NCI-H2227 (cell line): ENCODE results near the gene ALX4.

Source experiments
- DNase-seq: peaks from one replicate; lab custom pipeline; 2025; ENCODE audit not compliant: unreplicated experiment; lab: John Stamatoyannopoulos, UW

The ALX4 gene

GRCh38 chr11:44316659-44317240 is 6.8 kb upstream of the ALX4 start:
- DNase-seq: peak; percentile 49

GRCh38 chr11:44315947-44316658 is 6.2 kb upstream of the ALX4 start:
- DNase-seq: peak; percentile 61

- DNase-seq: no peak
Measured at GRCh38 chr11:44314733-44315132, 4.8 kb upstream of the ALX4 start.

- no peak for DNase-seq
Measured at GRCh38 chr11:44313761-44314489, 4.0 kb upstream of the ALX4 start.

GRCh38 chr11:44312876-44313275 is 2.9 kb upstream of the ALX4 start:
- no peak for DNase-seq

GRCh38 chr11:44311339-44312261 is 1.7 kb upstream of the ALX4 start:
- DNase-seq: no peak

GRCh38 chr11:44310463-44311272 is 729 bp upstream of the ALX4 start:
- peak; percentile 34 for DNase-seq

- no peak for DNase-seq
Measured at GRCh38 chr11:44310206-44310462, 195 bp upstream of the ALX4 start.

GRCh38 chr11:44308923-44309477 is 939 bp downstream of the ALX4 start:
- DNase-seq: peak; percentile 42

GRCh38 chr11:44308256-44308922 is 1.6 kb downstream of the ALX4 start:
- no peak for DNase-seq

- no peak for DNase-seq
Measured at GRCh38 chr11:44307340-44308099, 2.4 kb downstream of the ALX4 start.

GRCh38 chr11:44306918-44307244 is 3.1 kb downstream of the ALX4 start:
- DNase-seq: no peak

- DNase-seq: no peak
Measured at GRCh38 chr11:44306052-44306917, 3.7 kb downstream of the ALX4 start.

GRCh38 chr11:44305470-44306051 is 4.4 kb downstream of the ALX4 start:
- DNase-seq: no peak

GRCh38 chr11:44305026-44305469 is 4.9 kb downstream of the ALX4 start:
- no peak for DNase-seq

- DNase-seq: no peak
Measured at GRCh38 chr11:44304091-44305025, 5.6 kb downstream of the ALX4 start.
